Midbrain (tissue), 1 donor: ENCODE results near the gene FAM149A.

Experiments
- DNase-seq: peaks from one replicate; lab custom pipeline; 2025; lab: John Stamatoyannopoulos, UW

FAM149A gene

DNA sequence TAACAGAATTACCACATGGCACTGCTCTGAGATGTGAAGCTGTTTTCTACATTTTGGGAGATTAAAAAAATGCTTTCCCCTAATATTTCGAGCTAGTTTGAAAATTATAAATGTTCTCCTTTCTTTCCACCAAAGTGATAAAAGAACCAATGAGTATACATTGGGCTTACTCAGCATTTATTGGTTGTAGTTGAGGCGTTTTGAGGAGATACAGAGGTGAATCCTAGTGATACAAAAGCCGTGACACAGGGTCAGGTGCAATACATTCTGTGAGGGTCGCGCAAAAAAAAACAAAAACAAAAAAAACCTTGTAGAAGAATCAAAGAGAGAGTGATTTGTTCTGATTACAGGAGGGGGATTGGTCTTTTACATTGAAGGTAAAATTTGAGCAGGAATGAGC lies 54.5 kb downstream of the FAM149A start:
- no peak for DNase-seq

DNA sequence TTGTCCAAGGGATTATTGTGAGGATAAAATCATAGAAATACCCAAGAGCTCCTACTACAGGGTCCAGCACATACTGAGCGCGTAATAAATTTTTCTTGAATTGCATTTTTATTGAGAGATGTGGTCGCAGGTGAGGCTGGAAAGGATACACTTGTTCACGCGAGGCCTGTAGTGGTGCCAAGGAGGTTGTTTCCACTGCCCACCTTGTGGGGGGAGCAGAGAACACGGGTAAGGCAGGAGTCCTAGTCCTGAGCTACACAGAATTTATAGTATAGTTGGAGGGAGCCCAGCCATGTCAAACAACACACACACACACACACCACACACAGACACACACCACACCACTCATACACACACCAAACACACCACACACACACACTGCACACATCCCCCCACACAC lies 55.1 kb downstream of the FAM149A start:
- DNase-seq: no peak

DNA sequence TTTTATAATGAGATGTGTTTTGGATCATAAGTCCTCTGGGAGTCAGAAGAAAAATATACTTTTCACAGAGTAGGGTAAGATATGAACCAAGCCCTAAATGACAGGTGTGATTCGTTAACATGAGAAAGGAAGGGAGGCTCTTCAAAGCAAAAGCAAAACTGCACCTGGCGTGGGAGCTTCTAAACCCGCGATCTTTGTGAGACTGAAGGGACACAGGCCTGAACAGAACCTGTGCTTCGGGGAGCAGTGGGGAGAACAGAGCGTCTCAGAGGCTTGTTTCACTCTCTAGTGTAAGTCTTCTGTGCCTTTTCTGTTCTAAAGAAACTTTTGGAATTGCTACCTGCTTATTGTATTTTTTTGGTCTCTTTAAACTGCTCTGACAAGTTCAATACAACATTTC lies 56.6 kb downstream of the FAM149A start:
- no peak for DNase-seq

DNA sequence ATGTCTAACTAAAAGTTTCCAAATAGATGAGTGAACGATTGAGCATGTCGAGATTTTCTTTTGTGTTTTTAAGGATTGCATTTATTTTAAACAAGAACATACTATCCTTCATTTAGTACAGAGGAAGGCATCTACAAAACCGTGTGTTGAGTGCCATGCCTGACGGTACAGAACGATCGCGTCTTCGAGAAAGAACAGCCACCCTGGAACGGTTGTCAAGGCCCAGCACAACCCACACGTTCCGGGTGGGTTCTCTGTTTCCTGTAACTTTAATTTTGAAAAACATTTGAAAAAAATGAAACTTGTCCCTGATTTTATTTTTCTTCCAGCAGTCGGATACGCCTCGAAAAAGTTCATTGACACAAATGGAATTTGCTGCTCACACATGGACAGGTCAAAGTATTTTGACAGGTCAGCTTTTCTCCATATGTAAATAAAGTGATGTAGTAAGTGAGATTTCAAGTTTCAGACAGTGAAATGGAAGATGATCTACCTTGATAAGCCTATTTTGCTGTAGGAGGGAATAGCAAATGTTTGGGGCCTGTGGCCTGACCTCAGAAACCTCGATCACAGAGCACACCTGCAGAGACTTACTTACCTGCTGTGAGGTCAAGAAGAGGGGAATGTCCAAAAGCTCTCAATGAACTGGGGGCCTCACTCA lies 62.5 kb downstream of the FAM149A start:
- no peak for DNase-seq

DNA sequence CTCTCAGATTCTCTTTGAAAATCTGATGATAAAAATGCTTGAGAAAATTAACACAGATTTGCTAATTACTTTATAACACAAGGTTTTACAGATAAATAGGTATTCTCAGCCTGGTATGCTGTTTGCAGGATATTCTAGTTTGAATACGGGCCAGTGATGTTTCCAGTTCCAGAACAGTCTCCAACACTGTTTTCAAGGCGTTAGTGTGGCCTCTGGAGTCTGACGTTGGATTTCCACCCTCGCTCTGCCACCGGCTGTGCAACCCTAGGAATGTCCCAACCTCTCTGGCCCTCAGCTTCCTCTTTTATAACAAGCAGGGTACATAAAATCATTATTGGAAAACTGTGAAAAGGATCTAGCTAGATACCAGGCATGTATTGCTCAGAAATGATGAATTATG lies 63.1 kb downstream of the FAM149A start:
- no peak for DNase-seq

DNA sequence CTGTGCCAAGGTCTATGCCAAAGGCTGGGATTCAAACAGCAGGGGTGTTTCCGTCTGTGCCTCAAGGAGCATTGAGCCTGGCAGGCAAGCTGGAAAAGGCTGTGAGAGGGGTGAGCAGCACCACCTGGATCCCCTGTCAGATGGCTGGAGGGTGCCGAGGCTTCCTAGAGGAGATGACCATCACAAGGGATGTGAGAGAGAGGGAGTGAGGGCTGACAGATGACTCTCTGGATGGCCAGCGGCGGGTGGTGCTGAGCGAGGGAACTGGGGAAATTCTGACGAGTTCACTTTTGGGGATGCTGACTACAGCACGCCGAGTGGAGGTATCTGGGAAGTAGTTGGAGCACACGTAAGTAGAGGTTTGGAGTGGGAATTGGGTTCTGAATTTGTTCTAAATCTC lies 64.2 kb downstream of the FAM149A start:
- DNase-seq: no peak

DNA sequence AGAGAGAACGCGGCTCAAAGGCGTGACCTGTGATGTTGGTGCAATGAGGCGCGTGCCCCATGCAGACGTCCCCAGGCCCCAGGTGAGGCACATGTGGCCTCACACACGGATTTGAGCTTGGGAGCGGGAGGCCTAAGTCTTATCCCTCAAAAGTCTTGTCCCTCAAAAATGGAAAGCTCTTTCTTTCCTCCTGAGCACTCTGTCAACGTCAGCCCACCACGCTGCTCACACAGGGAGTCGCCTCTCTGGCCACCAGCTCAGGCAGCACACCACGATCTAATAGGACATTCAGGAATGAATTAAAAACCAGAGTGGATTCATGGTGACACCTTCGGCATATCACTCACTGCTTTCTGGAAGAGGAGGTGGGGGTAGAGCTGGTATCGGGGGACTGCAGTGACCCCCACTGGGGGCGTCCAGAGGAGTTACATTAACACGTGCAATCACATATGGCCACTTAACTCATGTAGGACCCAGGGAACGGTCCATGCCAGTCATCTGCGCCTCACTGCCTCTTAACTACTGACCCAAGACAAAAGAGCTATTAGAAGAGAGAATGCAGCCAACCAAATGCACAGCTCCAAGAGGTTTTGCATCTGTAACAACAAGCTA lies 64.9 kb downstream of the FAM149A start:
- DNase-seq: no peak

DNA sequence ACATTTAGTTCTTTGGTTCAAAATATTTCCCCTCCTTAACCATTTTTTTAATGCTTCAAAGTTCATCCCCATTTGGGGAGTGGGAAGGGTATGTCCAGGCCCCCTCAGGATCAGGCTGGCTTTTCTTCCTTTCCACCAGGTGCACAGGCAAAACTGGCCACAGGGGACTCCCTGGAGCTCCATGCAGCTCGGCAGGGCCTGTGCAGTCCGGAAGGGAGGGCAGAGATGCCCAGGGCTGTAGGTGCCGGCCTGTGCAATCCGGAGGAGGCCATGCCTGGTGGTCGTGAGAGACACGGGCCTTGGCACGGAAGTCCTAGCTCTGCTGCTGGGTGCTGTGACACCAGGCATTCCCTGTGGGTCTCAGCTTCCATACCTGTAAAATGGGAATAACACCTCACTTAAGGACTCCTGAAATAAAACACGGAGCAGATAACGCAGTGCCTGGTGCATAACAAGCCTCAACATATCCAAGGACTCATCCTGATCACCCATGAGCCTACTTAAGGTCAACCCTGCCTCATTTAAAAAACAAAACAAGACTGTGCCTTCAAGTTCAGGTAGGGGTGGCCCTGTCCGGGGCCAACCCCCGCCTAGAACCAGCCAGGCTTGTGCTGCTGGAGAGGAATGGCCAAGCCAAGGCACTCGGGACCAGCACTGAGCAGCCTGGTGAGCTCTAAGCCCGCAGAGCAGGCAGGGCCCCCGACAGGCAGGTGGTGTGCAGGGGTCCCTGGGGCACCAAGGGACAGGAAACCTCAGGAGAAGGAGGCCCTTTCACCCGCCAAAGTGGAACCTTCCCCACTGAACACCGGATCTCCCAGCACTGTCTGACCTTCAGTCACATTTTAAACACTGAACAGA lies 65.7 kb downstream of the FAM149A start:
- no peak for DNase-seq

DNA sequence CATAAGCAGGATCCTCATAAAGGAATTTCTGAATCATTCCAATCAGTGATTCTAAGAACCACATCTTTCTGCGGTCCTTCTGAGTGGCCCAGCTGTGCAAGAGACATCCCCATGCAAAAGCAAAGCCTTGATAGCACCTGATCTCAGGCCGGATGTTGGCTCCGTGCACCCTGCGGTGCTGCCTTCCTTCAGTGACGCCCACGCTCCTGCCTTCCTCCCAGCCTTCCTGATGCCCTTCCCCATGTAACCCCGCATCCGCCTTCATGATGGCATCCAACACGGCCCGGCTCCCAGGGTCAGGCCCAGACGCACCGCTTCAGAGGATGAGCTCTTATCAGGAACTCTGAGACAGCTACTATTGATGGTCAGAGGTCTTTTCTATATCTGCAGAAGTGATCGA lies 66.5 kb downstream of the FAM149A start:
- no peak for DNase-seq

DNA sequence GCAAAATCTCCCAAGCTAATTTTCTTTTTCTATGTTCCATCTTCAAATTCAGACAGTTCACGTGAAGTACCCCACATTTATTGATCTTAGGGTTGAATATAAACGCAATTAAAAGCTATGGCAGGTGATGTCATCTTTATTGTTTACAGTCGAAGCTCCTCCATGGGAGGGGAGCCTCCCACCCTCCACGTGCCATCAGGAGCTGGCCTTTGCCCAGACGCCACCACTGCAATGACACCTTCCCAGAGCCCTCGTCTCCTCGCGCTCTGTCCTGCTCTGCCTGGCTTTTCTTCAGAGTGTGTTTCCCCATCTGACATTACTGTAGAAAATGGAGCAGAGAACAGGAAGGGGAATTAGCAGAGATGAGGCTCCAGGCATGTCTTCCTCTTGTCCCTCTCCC lies 68.0 kb downstream of the FAM149A start:
- no peak for DNase-seq

DNA sequence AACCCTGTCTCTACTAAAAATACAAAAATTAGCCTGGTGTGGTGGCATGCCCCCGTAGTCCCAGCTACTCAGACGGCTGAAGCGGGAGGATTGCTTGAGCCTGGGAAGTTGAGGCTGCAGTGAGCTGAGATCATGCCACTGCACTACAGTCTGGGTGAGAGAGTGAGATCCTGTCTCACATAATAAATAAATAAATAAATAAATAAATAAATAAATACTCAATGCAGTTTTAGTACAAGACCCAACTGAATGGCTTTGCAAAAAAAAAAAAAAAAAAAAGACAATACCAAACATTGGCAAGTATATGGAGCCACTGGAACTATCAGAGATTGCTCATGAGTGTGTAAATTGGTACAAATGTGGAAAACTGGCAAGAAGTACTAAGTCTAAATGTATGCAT lies 83.6 kb downstream of the FAM149A start:
- DNase-seq: no peak

DNA sequence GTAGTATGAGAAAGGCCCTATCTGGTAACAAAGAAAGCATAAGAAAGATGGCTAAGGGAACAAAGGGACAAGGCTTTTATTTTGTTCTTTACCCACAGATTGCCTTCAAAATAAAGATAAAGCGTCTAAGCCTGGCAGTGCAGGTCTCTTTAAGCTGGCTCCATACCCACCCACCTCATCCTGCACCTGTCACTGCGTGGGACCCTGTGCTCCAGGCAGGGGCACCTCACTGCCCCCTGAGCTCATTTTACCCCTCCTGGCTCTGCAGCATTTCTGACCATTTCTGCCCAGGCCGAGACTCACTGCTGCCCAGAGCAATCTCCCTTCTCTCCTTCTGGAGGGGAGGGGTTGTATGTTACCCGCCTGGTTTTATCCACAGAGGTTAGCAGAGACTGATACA lies 85.2 kb downstream of the FAM149A start:
- no peak for DNase-seq

DNA sequence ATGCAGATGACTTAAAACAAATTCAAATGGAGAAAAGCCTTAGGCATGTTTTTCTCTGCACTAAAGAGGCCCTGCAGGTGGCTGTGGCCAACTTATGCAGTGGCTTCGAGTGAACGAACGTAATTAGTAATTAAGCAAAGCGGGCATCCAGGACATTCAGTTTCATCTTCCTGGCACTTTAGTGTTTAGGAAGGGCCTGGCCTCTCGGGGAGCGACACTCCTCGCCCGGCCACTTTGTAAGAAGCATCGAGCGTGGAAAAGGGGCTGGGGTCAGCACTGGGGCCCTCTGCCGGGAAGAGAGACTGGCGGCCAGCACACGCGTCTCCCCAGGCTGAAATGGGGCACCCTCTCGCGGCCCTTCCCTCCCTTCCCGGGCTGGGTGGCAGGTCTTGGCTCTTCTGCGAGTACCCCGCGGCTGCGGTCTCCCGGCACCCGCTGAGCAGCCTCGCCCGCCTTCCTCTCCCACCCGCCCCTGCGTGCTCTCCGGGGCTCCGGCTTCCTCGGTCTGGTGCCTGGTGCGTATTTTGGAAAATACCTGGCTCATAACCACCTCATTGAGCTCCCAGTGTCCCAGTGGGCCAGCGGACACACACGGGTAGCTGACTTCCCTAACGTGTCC lies 86.2 kb downstream of the FAM149A start:
- no peak for DNase-seq

DNA sequence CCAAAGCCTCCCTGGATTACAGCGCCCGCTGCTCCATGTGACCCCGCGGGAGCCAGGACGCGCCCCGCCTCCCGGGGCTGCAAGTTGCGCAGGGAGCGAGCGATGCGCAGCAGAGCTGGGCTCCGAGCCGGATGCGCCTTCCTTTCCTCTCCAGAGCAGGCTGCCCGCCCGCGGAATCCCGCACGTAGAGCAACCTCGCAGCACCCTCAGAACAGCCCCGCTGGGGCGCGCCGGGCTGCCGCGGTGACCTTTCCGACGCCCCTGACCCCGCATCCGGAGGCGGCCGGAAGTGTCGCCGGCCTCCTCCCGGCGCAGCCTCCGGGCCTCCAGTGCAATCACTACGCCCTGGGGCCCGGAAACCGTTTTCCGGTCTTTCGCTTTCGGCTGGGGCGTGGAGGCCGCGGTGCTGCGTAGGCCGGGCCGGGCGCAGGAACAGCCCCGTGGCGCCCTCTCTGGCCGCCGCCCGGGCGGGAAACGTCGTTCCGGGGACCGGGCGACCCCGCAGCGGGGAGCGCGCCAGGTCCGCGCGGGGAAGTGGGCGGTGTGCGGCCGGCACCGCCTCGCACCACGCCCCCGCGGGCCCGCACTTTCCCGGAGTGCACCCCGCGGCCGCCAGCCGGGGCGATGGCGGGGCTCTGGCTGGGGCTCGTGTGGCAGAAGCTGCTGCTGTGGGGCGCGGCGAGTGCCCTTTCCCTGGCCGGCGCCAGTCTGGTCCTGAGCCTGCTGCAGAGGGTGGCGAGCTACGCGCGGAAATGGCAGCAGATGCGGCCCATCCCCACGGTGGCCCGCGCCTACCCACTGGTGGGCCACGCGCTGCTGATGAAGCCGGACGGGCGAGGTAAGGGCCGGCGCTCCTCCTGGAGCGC lies 86.9 kb downstream of the FAM149A start, which contains the start of gene CYP4V2:
Gene CYP4V2 (plus strand): TSS at position 368 of the 866 bp plus-strand sequence. CDS start 257 bp downstream, at position 625.
- peak; percentile 92 for DNase-seq

DNA sequence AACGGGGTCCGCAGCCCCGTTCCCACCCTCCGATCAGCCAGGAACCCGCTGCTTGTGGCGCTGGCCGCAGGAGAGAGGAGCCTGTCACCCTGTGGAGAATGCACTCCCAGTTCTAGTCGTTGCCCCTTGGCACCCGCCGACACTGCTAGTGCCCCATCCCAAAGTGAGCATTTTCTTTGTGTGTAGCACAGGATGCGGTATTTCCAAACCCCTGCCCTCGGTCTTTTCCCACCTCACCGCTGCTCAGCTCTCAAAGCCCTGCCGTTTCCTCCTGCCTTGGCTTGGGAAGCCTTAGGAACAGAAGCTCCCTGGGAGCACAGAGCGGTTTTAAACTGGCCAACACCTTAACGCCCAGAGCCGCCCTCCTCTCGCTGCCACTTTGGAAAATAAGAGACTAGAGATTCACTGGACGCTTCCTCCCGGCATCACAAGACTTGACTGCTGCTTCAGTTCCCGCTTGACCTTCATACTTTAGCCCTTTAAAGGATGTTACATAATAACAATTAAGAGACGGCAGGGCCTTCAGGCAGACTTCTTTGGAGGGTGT lies 87.6 kb downstream of the FAM149A start:
- peak; percentile 59 for DNase-seq

DNA sequence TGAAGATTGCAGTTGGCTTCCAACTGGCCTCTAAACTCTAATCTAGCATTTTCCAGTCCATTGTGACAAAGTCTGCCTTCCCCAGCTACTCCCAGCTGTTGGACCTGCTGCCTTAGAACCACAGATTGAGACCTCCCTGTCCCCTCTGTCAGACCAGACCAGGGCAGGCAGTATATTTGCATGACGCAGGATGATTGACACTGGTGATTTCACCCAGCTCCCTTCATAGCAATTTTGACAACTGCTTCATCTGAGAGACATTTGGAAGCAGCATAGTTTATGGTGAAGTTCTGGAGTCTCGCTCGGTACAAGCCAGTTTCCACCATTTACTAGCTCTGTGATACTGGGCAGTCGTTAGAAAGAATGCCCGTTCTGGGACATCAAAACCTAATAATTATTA lies 89.3 kb downstream of the FAM149A start:
- no peak for DNase-seq

DNA sequence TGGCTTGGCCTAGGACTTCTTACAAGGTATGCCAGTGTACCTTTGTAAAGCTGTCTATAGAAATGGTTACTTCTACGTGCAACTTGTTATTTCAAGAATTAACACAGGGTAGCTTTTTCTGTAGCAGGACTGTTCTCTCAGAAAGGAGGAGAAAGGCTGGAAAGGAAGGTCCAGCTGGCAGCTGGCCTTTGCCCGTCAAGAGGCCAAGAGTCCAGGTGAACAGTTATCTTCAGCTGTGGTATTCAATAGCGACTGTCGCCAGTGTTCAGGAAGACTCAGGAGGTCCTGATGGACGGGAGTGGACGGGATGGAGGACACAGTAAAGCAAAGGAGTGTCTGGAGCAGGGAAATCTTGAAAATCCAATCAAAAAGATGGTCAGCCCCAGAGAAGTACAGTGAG lies 91.6 kb downstream of the FAM149A start:
- DNase-seq: no peak

DNA sequence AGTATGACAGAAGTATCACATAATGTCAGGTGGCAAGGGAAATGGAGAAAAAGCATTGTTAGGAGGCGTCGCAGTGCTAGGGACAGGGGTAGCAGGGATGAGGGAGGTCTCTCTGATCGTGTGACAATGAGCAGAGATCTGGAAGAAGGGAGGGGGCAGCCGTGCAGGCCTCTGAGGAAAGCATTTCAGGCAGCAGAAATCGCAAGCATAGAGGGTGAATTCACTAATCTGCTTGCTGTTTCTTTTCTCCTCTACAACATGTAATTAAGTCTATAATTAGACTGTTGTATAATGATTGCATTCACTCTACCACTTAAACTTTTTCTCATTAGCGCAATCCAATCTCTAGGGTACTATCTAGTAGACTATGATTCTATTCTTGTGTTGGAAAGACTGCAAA lies 96.0 kb downstream of the FAM149A start:
- no peak for DNase-seq

DNA sequence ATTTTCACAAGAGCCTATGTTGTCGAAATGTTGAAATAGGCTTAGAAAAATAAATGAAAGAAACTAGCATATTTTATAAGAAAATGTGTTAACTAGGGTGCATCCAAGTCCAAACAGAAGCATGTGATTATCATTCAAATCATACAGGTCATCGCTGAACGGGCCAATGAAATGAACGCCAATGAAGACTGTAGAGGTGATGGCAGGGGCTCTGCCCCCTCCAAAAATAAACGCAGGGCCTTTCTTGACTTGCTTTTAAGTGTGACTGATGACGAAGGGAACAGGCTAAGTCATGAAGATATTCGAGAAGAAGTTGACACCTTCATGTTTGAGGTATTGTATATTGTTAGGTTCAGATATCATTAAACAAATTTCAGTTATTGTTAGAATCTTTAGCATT lies 96.5 kb downstream of the FAM149A start:
- DNase-seq: no peak

DNA sequence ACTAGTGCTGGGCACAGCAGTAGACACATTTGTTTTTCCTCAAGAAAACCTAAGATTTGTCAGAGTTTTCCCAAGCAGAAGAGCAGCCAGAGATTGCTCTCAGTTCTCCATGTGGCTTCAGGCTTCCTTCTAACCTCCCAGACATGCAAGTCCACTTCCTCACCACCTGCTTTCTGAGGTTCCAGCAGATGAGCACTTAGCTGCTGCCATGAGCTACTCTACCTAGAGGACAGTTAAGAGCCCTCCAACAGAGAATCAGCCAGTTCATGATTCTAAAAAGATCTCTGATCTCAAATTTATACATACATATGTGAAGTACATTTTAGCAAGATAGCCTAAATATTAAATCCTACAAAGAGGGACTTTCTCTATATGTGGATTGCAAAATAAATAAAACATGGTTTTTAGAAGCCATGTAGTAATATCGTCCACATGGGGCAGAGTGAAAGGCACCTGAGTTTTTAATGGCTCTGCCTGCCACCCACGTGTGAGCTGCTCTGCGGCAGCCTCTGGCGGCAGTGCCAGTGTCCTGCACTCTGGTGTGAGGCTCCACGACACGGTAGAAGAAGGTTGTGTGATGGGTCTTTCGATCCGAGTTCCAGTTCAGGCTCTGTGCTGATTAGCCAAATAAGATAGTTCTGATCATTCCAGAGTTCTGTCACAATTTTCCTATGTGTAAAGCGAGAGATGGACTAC lies 97.2 kb downstream of the FAM149A start:
- DNase-seq: no peak
